HS-27A (cell line): ENCODE data around the gene MYOM3.
A peak's percentile ranks its signal among the peaks of the same experiment; 100 is the strongest.

ENCODE experiments used
- DNase-seq: peaks from one replicate; pipeline ENCODE4 v3.0.0-alpha.2; 2012; ENCODE audit warnings: low read depth, missing footprints

The MYOM3 gene

GRCh38 chr1:24111996-24112779 lies at the start of gene MYOM3:
Gene MYOM3 (minus strand): TSS chr1:24112135. CDS start chr1:24108636, 3,499 bp downstream.
- peak; percentile 20 for DNase-seq

DNA sequence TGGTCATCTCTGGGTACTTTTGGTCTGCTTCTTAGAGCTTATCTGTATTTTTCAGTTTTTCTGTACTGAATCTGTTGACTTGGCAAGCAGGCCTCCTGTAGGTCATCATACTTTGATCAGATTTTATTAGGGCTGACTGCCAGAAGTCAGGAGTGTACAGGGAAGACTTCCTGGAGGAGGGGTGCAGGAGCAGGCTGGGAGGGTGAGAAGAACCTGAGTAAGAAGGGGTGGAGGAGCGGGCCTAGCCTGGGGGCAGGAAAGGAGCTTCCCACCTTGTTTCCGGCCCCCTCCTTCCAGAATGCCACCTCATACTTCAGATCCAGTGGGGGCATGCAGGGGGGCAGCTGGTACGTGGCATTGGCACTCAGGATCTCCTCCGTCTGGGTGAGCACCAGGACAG lies 49.3 kb upstream of the MYOM3 start:
- DNase-seq, result no peak

- no peak for DNase-seq
Measured at GRCh38 chr1:24159366-24159765, 47.4 kb upstream of the MYOM3 start.

DNA sequence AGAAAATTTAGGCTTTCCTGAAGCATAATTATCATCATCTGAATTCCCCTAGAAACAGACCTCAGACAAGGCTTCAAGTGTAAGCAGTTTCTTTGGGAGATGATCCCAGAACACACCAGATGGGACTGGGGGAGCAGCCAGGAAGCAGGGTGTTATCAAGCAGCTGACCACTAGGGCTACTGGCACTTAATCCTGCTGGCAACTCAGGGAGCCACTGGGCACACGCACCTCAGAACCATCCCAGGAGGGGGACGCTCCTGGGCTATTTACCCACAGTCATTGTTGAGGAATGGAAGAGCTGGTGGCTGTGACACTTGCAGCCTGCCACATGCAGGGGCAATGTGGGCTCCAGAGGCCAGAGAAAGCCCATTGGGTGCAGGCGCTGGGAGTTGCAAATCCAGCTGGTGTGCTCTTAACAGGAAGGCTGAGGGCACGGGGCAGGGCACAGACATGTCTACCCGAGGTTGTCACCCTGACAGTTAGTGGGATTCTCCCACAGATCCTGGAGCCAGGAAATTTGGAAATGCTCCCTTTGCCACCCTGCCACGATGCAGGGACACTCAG lies 46.1 kb upstream of the MYOM3 start:
- no peak for DNase-seq

DNA sequence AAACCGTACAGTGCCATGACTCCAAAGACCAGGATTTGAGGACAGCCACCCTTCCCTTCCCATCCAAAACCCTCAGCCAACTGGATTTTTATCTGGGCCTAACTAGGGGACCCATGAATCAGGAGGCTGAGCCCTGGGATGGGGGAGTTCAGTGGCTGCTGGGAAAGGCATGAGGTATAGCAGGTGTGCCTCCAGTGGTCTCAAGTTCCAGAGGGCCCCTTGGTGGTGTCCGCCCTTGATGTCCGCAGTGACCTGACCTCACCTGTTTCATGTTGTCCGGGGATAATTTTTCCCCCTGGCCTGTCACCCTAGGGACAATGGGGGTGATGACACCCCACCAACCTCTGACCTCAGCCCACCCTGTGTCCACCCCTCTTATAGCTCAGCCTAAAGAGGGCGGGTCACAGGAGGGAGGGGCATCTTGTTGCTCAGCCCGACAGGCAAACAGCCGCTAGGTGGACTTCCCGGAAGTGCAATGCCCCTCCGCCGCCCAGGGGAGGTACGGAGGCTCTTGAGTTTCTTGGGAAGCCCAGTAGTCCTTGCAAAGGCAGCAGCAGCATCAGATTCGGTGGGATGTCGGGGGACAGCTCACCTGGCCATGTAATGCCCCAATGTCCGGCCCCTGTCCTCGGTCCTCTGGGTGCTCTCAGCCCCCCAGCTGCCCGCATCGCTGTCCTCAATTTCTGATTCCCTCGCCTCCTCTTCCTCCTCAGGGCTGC lies 44.8 kb upstream of the MYOM3 start:
- DNase-seq, result no peak

DNA sequence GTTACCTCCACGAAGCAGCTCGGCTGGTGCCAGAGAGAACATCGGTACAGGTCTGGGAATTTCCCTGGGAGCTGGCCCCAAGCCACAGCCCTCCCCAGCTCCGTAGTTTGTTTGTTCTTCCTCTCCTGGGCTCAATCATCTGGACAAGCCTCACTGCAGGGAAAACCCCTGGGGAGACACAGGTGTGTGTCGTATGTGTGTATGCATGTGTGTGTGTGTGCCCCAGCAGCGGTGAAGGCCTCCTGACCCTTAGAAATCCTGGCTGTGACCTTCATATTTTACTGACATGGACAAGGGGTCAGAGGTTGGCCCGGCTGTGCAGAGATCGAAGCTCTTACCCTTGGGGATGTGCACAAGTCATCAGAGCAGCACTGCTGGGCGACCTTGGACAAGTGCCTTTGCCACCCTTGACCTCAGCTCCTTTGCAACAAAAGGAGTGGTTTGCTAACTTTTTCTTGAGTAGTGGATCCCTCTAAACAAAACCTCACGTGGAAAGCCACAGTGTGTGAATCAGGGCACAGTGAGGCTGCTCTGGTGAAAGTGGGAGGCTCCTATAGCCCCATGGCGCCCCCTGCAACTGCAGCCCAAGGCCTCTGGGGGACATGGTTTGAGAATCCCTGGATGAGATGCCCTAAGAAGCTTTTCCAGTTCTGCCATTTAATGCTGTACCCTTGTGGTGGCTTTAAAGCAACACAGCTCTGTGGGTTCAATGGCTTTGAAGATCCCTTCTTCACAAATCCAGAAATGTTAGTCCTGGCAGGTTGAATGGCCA lies 43.3 kb upstream of the MYOM3 start:
- no peak for DNase-seq

- DNase-seq, result no peak
Measured at GRCh38 chr1:24154215-24154614, 42.3 kb upstream of the MYOM3 start.

DNA sequence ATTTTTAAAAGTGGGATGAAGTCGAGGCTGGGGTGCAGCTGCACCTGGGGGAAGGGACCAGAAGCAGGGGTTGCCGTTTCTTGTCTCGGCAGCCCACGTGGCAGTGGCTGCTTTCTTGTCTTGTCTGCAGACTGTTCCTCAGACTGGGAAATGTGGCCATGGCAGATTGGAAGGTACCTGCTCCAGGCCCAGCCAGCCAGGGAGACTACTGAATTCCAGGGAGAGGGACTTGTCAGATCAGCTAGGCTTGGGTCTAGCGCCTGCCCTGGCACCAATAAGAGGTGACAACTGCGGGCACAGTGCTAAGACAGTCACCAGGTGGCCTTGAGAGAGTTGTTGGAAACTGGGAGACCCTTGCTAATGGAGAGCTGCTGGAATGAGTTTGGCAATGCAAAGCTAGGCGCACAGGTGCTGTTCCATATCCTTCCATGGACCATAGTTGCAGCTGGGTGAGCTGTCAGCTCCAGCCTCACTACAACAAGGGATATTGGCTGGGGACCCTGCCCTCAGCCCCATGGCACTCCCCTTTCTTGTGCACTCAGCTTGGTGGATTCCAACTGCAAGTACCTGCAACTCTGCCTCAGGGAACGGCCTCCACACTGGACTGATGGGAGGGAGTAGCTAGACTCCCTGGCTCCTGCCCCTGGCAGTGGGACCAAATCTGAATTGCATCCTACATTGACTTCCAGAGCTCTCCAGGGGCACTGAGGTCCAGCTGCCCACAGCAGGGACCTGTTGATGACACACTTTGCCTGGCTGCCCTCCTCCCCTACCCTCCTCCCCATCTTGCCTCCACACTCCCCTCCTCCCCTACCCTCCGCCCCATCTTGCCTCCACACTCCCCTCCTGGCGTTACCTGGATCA lies 40.9 kb upstream of the MYOM3 start:
- DNase-seq, result no peak

- DNase-seq, result no peak
Measured at GRCh38 chr1:24151175-24151533, 39.2 kb upstream of the MYOM3 start.

- DNase-seq, result peak; percentile 69
Measured at GRCh38 chr1:24150234-24151174, 38.6 kb upstream of the MYOM3 start.

GRCh38 chr1:24149866-24150233 lies 37.9 kb upstream of the MYOM3 start:
- DNase-seq, result peak; percentile 54

- no peak for DNase-seq
Measured at GRCh38 chr1:24147816-24148215, 35.9 kb upstream of the MYOM3 start.

- DNase-seq, result no peak
Measured at GRCh38 chr1:24147194-24147593, 35.3 kb upstream of the MYOM3 start.

- DNase-seq, result no peak
Measured at GRCh38 chr1:24142546-24143534, 30.9 kb upstream of the MYOM3 start, which contains the start of gene IL22RA1. Gene IL22RA1 (minus strand): TSS chr1:24143140. CDS start chr1:24143082, 58 bp downstream.

- no peak for DNase-seq
Measured at GRCh38 chr1:24141311-24141997, 29.5 kb upstream of the MYOM3 start.

- DNase-seq, result no peak
Measured at GRCh38 chr1:24140741-24141181, 28.8 kb upstream of the MYOM3 start.

DNA sequence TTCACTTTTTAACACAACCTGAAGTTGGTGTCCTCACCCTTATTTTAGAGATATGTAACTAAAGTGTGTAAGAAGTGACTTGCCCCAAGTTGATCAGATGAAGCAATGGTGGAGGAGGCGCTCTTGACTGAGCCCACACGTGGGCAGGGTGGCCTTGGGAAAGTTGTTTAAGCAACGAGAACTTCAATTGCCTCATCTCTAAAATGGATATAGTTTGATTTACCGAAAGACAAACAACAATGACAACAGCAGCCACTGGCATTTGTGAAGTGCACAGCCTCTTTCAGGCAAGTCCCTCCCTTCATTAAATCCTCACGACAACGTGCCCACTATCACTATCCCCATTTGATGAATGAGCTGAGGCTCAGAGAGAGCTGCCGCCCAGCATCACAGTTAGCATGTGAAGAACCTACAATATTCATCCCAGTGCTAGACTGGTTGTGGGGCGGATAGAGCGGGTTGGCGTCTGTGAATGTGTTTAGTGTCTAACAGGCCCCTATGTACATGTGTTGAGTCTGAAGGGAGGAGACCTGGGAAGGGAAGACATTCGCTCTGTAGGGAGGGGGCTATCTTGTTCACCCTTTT lies 28.0 kb upstream of the MYOM3 start:
- no peak for DNase-seq

DNA sequence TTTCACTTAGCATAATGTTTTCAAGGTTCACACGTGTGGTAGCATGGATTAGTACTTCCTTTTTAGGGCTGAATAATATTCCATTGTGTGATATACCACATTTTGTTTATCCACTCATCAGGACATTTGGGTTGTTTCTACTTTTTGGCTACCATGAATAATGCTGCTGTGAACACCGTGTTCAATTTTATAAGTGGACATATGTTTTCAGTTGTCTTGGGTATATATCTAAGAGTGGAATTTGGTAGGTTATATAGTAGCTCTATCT lies 27.2 kb upstream of the MYOM3 start:
- DNase-seq, result no peak
